NCI-H748 (cell line): ENCODE measurements around the gene CREG2.
"Not testable (repeated sequence)": the region's sequence is repeated elsewhere in the genome, so short reads cannot be mapped to it uniquely, and the experiment has no call there.

Experiments
- DNase-seq: peaks from one replicate; lab custom pipeline; 2025; ENCODE audit not compliant: unreplicated experiment; lab: John Stamatoyannopoulos, UW

The CREG2 gene

GRCh38 chr2:101348883-101349282 lies 38.4 kb downstream of the CREG2 start:
- DNase-seq: no peak

- DNase-seq: no peak
Observed at GRCh38 chr2:101346909-101347308, 40.4 kb downstream of the CREG2 start.

- no peak for DNase-seq
Observed at GRCh38 chr2:101344137-101344536, 43.2 kb downstream of the CREG2 start.

- no peak for DNase-seq
Observed at GRCh38 chr2:101342625-101343008, 44.7 kb downstream of the CREG2 start.

GRCh38 chr2:101341901-101342624 lies 45.2 kb downstream of the CREG2 start:
- DNase-seq: peak; percentile 67

GRCh38 chr2:101341421-101341820 lies 45.9 kb downstream of the CREG2 start:
- DNase-seq: peak; percentile 48

- DNase-seq: no peak
Observed at GRCh38 chr2:101340141-101340551, 47.2 kb downstream of the CREG2 start.

GRCh38 chr2:101339266-101339880 lies 47.9 kb downstream of the CREG2 start:
- DNase-seq: no peak

GRCh38 chr2:101337877-101338276 lies 49.4 kb downstream of the CREG2 start:
- DNase-seq: no peak

GRCh38 chr2:101332885-101333766 lies 54.2 kb downstream of the CREG2 start:
- no peak for DNase-seq

- no peak for DNase-seq
Observed at GRCh38 chr2:101331202-101331601, 56.1 kb downstream of the CREG2 start.

GRCh38 chr2:101330253-101330933 lies 56.9 kb downstream of the CREG2 start:
- DNase-seq: no peak

- no peak for DNase-seq
Observed at GRCh38 chr2:101329026-101329425, 58.3 kb downstream of the CREG2 start.

- no peak for DNase-seq
Observed at GRCh38 chr2:101328474-101329007, 58.8 kb downstream of the CREG2 start.

- DNase-seq: peak; percentile 59
Observed at GRCh38 chr2:101327863-101328394, 59.4 kb downstream of the CREG2 start.

GRCh38 chr2:101325425-101325824 lies 61.9 kb downstream of the CREG2 start:
- no peak for DNase-seq

- not testable (repeated sequence) for DNase-seq
Observed at GRCh38 chr2:101316568-101316967, 70.7 kb downstream of the CREG2 start.

GRCh38 chr2:101311696-101312017 lies 75.6 kb downstream of the CREG2 start:
- DNase-seq: no peak

GRCh38 chr2:101310834-101311695 lies 76.2 kb downstream of the CREG2 start:
- no peak for DNase-seq
